Large intestine (tissue), 3 donors: ENCODE results near the gene RAD50. TPM values are rescaled to one million over a fixed set of nuclear protein-coding genes. Genes with fewer than 3 reads are reported as not detected.

Source experiments
- DNase-seq, 2 donors: peaks; one replicate each; pipeline versions ENCODE4 v3.0.0 to v3.0.0-alpha.2; 2013
- H3K27ac ChIP-seq: one replicate; pipeline ENCODE4 v1.5.1; 2013; ENCODE audit warnings: low read length
- H3K27me3 ChIP-seq: 2 replicates; pipeline ENCODE4 v1.6.1; 2013; ENCODE audit warnings: low read length; ENCODE audit not compliant: control insufficient read depth, insufficient read depth
- H3K36me3 ChIP-seq: 2 replicates; pipeline ENCODE4 v1.6.1; 2013; ENCODE audit warnings: low read length; ENCODE audit not compliant: control insufficient read depth, insufficient read depth
- H3K4me1 ChIP-seq: one replicate; pipeline ENCODE4 v1.6.1; 2013; ENCODE audit warnings: low read length; ENCODE audit not compliant: control insufficient read depth, insufficient read depth
- H3K4me3 ChIP-seq: one replicate; pipeline ENCODE4 v1.5.1; 2013; ENCODE audit warnings: low read length
- H3K9me3 ChIP-seq: one replicate; pipeline ENCODE4 v1.6.1; 2013; ENCODE audit warnings: mild to moderate bottlenecking, low read depth, low read length, moderate library complexity; ENCODE audit not compliant: control insufficient read depth
- WGBS: methylation state at CpG from one replicate; pipeline ENCODE4 v1.1.5; 2013; ENCODE audit warnings: low lambda C conversion rate; ENCODE audit not compliant: insufficient coverage; 5-methylcytosine and 5-hydroxymethylcytosine counted together
- polyA plus RNA-seq: library from polyadenylated mRNA; unstranded; fragments of 120-200 nt; gene quantifications from one replicate; pipeline ENCODE4 v1.2.1, GENCODE V29; 2013

RAD50 gene
- polyA plus RNA-seq, 1 donor: 31.1 TPM

DNA sequence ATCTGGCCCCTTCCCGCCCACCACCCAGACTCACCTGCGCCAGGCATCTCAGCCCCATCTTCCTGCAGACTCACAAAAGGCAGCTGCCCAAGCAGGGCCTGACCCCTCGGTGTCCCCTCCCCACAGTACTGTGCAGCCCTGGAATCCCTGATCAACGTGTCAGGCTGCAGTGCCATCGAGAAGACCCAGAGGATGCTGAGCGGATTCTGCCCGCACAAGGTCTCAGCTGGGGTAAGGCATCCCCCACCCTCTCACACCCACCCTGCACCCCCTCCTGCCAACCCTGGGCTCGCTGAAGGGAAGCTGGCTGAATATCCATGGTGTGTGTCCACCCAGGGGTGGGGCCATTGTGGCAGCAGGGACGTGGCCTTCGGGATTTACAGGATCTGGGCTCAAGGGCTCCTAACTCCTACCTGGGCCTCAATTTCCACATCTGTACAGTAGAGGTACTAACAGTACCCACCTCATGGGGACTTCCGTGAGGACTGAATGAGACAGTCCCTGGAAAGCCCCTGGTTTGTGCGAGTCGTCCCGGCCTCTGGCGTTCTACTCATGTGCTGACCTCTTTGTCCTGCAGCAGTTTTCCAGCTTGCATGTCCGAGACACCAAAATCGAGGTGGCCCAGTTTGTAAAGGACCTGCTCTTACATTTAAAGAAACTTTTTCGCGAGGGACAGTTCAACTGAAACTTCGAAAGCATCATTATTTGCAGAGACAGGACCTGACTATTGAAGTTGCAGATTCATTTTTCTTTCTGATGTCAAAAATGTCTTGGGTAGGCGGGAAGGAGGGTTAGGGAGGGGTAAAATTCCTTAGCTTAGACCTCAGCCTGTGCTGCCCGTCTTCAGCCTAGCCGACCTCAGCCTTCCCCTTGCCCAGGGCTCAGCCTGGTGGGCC, 103.1 kb downstream of the RAD50 start:
- no peak overlapping the region for H3K27ac ChIP-seq
- DNase-seq: no peak
- WGBS: no CpG with 5 or more reads among the region's 23 CpGs

DNA sequence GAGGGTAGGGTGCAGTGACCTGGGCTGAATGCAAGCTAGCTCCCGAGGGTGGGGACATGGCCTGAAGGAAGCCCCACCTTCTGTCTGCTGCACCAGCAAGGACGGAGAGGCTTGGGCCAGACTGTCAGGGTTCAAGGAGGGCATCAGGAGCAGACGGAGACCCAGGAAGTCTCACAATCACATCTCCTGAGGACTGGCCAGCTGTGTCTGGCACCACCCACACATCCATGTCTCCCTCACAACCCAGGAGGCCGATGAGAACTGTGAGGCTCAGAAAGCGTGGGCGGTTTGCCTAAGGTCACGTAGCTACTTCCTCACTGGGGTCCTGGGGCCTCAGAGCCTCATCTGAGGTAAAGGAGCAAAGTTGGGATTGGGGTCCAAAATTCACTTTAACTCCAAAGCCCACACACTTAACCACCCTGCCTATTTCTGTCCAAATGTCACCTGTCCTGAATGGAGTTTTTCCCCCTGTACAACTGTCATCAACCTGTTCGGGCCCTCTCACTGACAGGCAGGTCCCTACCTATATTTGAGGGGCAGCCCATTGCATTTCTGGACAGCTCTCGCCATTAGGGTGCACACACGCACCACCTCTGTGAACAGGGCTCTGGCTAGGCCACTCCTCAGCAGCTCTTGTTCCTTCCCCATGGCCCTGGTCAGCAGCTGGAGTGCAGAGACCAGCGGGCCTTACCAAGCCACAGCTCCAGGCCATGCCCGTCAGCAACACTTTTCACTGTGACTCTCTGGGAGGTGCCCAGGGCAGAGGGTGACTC, 104.6 kb downstream of the RAD50 start:
- Histone ChIP-seq H3K27me3 (peaks cover 9% of the 10 kb centered on the region), H3K27ac (no peak overlapping the region), H3K4me3 (no peak overlapping the region), H3K4me1 (peaks cover 37% of the 10 kb centered on the region), H3K9me3 (no peaks in the 10 kb centered on the region), H3K36me3 (no peaks in the 10 kb centered on the region)
- DNase-seq: no peak
- WGBS: 100% methylated on average over 2 of the region's 12 CpGs

More for the DNA sequence above, 103.1 kb downstream of the RAD50 start:
- Histone ChIP-seq H3K27me3 (peaks cover 21% of the 10 kb centered on the region), H3K9me3 (no peaks in the 10 kb centered on the region), H3K4me3 (no peak overlapping the region), H3K36me3 (no peaks in the 10 kb centered on the region), H3K4me1 (peaks cover 26% of the 10 kb centered on the region)

DNA sequence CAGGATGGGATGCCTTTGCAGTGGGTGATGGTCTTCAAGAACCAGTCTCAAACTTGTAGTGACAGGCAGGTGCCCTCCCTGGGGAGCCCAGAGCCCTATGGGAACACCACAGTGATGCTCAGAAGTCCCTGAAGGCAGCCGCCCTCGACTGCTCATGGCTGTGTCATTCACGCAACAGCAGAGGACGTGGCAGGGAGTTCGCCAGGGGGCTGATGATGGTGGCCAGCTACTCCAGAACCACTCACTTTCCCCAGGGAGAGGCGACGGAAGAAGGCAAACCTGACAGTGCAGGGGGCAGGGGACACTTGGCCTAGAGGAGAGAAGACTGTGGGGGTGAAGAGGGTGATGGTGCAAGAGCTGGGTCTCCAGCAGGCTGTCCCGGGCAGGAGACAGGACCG, 105.2 kb downstream of the RAD50 start:
- H3K4me1 ChIP-seq: peaks cover 43% of the 10 kb centered on the region
- DNase-seq: no peak
- H3K27ac ChIP-seq: no peak overlapping the region
- no peaks in the 10 kb centered on the region for H3K9me3 ChIP-seq
- H3K36me3 ChIP-seq: no peaks in the 10 kb centered on the region
- no CpG with 5 or more reads among the region's 9 CpGs for WGBS
- H3K27me3 ChIP-seq: peaks cover 3% of the 10 kb centered on the region
- no peak overlapping the region for H3K4me3 ChIP-seq

DNA sequence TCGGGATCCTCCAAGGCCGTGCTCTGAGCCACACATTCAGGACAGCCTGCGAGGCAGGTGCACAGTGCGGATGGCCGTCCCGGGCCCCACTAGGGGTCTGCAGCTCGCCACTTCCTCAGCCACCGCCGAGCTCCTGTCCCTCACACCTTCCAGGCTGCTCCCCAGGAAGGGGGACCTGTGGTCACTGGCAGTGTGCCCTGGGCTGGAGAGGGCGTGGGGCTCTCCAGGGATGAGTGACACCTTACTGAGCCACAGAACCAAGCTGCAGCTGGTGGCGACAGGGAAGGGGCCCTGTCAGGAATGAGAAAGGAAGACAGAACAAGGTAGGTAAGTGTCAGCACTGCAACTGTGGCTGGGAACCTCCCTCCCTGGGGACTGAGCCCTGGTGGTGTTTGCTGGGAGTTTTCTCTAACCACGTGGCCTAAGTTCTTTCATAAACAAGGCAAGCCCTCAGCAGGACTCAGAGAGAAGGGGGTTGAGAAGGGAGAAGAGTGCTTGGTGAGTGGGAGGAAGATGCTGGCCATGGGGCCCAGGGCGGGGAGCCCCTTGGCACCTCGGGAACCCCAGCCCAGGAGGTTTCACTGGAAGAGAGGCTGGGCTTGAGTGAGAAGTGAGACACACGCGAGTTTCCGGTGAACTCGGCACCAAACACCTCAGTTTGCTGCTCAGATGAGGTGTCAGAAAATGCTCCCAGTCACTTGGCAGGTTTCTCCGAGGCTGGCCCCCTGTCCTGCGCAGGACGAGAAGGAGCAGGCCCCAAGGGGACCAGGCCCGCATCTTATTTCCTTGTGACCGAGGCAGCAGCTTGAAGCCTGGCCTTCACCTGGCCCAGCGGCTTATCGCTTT, 106.4 kb downstream of the RAD50 start:
- no peaks in the 10 kb centered on the region for H3K36me3 ChIP-seq
- WGBS: 60% methylated on average over 1 of the region's 25 CpGs
- H3K9me3 ChIP-seq: no peaks in the 10 kb centered on the region
- H3K27me3 ChIP-seq: no peaks in the 10 kb centered on the region
- peak in 1 of 2 donors; percentile 64 for DNase-seq
- peaks cover 44% of the 10 kb centered on the region for H3K4me1 ChIP-seq
- peak overlapping the region; percentile 59 for H3K27ac ChIP-seq
- H3K4me3 ChIP-seq: no peak overlapping the region

DNA sequence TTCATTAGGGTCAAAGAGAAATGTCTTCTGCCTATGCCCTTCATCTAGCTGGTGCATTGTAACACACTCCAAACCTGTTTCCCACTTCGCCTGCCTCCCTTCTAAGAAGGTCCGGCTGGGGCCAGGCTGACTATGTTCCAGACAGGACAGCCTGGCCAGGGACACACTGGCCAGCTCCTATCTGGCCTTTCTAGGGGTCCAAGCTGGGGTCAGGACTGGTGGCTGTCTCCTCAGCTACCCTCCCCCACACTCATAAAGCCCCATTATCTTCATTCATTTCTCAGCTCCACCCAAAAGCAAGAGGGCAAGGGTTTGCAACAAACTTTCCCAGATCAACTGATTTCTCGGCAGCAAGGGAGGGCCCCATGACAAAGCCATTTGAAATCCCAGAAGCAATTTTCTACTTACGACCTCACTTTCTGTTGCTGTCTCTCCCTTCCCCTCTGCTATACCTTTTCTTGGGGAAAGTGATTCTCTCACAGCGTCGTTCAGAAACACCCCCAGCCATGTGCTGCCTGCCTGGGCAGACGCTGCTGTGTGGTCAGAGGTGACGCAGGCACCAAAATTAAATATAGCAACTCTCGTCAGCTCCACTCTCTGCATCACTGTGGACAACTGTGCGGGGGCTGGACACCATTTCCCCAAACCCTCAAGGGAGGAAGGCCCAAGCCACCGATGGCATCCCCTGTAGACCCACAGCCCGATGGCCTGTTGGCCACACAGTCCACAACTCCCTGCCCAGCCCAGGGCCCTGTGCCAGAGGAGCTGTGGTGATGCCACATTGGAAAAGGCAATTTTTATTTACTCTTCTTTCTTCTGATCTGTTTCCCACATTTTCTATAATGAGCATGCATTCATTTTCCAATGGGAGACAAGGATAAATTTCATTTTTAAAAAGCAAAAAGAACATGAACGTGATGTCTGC, 107.3 kb downstream of the RAD50 start:
- Histone ChIP-seq H3K36me3 (no peaks in the 10 kb centered on the region), H3K27me3 (no peaks in the 10 kb centered on the region), H3K27ac (peak overlapping the region; percentile 67), H3K4me1 (peaks cover 44% of the 10 kb centered on the region), H3K4me3 (no peak overlapping the region), H3K9me3 (no peaks in the 10 kb centered on the region)
- 33% methylated on average over 1 of the region's 13 CpGs for WGBS
- DNase-seq: peak; percentile 78 to 88

DNA sequence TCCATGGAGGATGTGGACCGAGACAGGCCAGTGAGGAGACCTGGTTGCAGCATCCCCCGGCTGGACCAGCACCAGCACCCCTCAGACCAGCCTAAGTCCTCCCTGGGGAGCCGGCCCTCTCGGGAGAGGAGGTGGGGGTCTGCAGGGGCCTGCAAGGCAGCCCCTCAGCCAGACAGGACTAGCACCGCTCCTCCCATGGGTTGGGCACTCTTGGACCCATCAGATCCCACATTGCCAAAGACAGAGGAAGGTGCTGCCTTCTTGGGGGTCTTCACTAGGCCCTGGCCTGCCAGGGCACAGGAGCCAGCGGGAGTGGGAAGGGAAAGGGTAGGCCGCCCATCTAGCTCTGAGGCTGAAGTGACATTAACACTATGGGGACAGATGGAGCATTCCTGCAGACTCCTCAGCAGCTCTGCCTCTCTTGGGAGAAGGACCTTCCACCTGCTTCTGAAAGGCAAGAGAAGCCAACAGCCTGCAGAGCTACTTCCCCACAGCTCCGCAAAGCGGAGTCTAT, 108.0 kb downstream of the RAD50 start:
- Histone ChIP-seq H3K9me3 (no peaks in the 10 kb centered on the region), H3K4me3 (no peak overlapping the region), H3K36me3 (no peaks in the 10 kb centered on the region), H3K27ac (no peak overlapping the region), H3K4me1 (peaks cover 50% of the 10 kb centered on the region), H3K27me3 (no peaks in the 10 kb centered on the region)
- DNase-seq: no peak
- no CpG with 5 or more reads among the region's 9 CpGs for WGBS

DNA sequence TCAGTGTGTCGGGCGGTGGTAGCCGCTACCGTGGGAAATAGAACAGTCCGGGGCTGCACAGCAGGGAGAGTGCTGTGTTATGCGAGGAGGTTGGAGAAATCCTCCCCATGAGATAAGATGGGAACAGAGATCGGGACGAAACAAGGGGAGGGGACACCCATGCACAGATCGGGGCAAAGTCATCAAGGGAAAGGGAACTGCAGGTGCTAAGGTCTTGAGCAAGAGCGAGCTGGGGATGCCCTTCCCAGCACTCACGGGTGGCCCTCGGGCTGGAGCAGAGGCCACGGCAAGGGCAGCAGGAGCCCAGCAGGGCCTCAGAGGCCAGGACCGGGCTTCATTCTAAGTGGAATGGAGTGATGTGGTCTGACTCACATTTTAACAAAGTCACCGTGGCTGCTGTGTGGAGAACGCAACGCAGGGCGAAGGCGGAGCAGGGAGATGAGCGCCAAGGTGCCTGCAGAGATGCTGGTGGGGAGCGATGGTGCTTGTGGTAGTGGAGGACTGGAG, 108.8 kb downstream of the RAD50 start:
- peak; percentile 65 to 77 for DNase-seq
- Histone ChIP-seq H3K4me1 (peaks cover 52% of the 10 kb centered on the region), H3K27me3 (no peaks in the 10 kb centered on the region), H3K36me3 (no peaks in the 10 kb centered on the region), H3K9me3 (no peaks in the 10 kb centered on the region), H3K27ac (no peak overlapping the region), H3K4me3 (no peak overlapping the region)
- 100% methylated on average over 6 of the region's 21 CpGs for WGBS

DNA sequence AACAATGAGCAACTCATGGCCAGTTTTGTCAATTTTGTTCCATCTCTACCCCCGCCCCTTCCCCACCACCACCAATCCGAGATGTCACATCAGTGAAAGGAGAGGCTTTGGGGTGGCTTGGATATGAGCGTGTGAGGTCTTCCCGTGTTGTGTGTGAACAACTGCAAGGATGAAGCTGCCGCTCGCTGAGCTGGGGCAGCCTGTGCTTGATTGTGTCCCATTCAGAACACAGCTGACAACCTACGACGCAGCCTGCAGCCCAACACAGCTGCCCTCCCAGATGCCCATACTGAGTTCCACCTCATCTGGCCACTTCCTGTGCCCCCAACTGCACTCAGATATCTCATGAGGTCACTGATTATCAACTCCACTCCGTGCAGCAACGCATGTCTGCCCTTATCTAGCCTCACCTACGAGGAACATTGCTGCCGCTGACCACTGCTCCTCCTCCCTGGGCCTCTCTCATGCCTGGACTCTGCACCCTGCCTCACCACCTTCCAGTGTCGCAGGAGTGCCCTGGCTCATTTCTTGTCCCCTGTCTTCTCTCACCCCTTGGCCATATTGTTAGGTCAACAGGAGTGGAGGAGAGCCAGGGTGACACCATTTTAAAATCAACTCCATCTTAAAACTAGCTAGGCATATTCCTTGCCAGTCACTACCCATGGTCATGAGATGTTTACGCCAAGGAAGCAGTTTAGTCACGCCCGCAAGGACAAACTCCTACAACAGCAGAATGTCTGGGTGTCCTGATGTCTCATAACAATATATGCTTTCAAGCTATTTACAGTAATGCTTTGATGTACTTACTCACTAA, 109.7 kb downstream of the RAD50 start:
- DNase-seq: peak; percentile 78 to 85
- Histone ChIP-seq H3K4me1 (peaks cover 52% of the 10 kb centered on the region), H3K36me3 (no peaks in the 10 kb centered on the region), H3K27me3 (no peaks in the 10 kb centered on the region), H3K9me3 (no peaks in the 10 kb centered on the region), H3K4me3 (no peak overlapping the region), H3K27ac (peak overlapping the region; percentile 3)
- WGBS: 70% methylated on average over 4 of the region's 16 CpGs
